SH-SY5Y (cell line): ENCODE data around the gene LIPH.

ENCODE experiments used
- GATA2 ChIP-seq: IDR thresholded peaks from 2 replicates; pipeline ENCODE4 v1.6.1; 2011; ENCODE audit warnings: mild to moderate bottlenecking, low read depth, low read length
- GATA3 ChIP-seq: IDR thresholded peaks from 2 replicates; pipeline ENCODE4 v1.6.1; 2011; ENCODE audit warnings: low read depth, mild to moderate bottlenecking, low read length, moderate library complexity

DNA sequence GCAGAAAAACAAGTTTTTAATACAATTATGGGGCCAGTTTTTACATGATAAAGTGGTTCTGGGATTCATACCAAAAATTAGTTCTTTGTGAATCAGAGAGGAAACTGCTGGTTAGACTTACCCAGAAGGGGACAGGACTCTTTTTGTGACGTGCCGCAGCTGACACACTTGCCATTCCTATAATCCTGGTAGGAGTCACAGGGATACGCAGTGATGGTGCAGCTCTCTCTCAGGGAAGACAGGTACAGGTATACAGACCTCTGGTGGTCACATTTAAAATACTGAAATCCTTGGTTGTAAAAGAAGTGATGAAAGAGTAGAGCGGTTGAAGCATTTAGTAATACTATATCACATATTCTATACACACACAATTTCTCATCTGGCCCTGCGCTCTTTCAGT lies 33.4 kb downstream of the LIPH start:
- no peak for TF ChIP-seq GATA3
- TF ChIP-seq GATA2, result no peak
